BJ (cell line): ENCODE results near the gene KMO. TPM values are rescaled to one million over a fixed set of nuclear protein-coding genes. Genes with fewer than 3 reads are reported as not detected.

Experiments used
- CTCF ChIA-PET: fragments of 350-600 bp; formaldehyde crosslinking; extraction: SDS; loops from one replicate; lab custom pipeline; 2021; ENCODE audit warnings: antibody characterized with exemption, inconsistent platforms; lab: Yijun Ruan, JAX
- POLR2A ChIA-PET: fragments of 300-600 bp; sonication (Branson Sonifier 250); formaldehyde crosslinking; extraction: SDS; loops from one replicate; lab custom pipeline; 2021; ENCODE audit warnings: antibody characterized with exemption; lab: Charles Lee
- DNase-seq: peaks from one replicate; pipeline ENCODE4 v3.0.0-alpha.2; 2011; ENCODE audit warnings: low read depth
- H3K27me3 ChIP-seq: 2 replicates; pipeline ENCODE4 v1.6.0; 2011; ENCODE audit warnings: low read length; ENCODE audit not compliant: control insufficient read depth, insufficient read depth
- H3K36me3 ChIP-seq: 2 replicates; pipeline ENCODE4 v1.5.1; 2011; ENCODE audit warnings: low read length; ENCODE audit not compliant: control insufficient read depth, insufficient read depth
- H3K4me3 ChIP-seq: 2 replicates; pipeline ENCODE4 v1.5.1; 2011; ENCODE audit warnings: low read depth, mild to moderate bottlenecking, control low read depth, low read length
- polyA plus RNA-seq: library from polyadenylated mRNA; depleted of rRNA; stranded (reverse); fragments of >200 nt; gene quantifications from 2 replicates; pipeline ENCODE4 v1.2.3, GENCODE V29; 2011
- TF ChIP-seq, protein P1 (sequence below): IDR thresholded peaks from 2 replicates; pipeline ENCODE4 v1.5.1; 2011; ENCODE audit warnings: low read depth, mild to moderate bottlenecking, control low read depth, inconsistent platforms, low read length, moderate library complexity; ENCODE audit not compliant: insufficient read depth

KMO gene
- polyA plus RNA-seq, 1 experiment = not detected

DNA sequence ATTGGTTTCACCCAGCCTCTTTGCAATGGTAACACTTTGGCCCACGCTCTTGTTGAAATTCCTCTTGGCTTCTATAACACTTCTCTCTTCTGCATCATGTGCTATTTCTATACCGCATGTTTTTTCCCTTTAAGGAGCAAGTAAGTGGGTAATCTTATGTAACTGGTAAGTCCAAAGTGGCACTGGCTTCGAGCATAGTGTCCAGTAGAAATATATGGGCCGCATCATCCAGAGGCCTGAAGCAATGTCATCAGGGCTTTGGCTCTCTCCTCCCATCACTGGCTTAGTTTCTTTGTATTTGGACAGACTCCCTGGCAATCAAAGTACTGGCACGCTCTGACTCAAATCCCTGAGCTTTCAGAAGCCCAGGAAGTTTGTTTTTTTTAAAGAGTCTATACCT, 90.5 kb downstream of the KMO start:
- H3K36me3 ChIP-seq = no peaks in the 10 kb centered on the region
- ChIA-PET CTCF (interaction anchor here (1.1 to 1.2 kb wide), 2 partner anchors 12 to 225 kb away, joined by 3 read pairs; no protein-coding TSS in a partner anchor), POLR2A (no interaction called here)
- TF ChIP-seq, protein P1, sequence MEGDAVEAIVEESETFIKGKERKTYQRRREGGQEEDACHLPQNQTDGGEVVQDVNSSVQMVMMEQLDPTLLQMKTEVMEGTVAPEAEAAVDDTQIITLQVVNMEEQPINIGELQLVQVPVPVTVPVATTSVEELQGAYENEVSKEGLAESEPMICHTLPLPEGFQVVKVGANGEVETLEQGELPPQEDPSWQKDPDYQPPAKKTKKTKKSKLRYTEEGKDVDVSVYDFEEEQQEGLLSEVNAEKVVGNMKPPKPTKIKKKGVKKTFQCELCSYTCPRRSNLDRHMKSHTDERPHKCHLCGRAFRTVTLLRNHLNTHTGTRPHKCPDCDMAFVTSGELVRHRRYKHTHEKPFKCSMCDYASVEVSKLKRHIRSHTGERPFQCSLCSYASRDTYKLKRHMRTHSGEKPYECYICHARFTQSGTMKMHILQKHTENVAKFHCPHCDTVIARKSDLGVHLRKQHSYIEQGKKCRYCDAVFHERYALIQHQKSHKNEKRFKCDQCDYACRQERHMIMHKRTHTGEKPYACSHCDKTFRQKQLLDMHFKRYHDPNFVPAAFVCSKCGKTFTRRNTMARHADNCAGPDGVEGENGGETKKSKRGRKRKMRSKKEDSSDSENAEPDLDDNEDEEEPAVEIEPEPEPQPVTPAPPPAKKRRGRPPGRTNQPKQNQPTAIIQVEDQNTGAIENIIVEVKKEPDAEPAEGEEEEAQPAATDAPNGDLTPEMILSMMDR = no peak
- no peak overlapping the region for H3K4me3 ChIP-seq
- DNase-seq = no peak
- no peaks in the 10 kb centered on the region for H3K27me3 ChIP-seq

DNA sequence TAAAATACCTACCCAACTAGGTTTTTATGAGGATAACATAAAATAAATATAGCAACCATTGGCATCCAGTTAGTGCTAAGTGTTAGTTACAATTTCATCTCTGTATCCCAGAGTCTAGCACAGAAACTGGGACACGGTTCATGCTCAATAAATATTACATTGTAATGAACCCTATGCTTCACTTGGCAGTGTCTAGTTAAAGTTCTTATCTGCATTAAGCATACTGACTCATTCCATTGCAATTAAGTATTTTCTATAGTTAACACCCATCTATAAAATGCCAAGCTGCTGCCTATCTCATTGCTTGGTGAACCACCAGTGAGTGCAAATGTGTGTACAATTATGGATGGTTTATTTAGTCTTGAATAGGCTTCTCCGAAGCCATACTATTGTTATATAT, 92.8 kb downstream of the KMO start:
- Histone ChIP-seq H3K36me3 (no peaks in the 10 kb centered on the region), H3K4me3 (no peak overlapping the region), H3K27me3 (no peaks in the 10 kb centered on the region)
- TF ChIP-seq, protein P1 = no peak
- ChIA-PET POLR2A (no interaction called here), CTCF (interaction anchor here (0.6 kb wide), 1 partner anchor 44 kb away, joined by 5 read pairs; no protein-coding TSS in a partner anchor)
- DNase-seq = no peak

DNA sequence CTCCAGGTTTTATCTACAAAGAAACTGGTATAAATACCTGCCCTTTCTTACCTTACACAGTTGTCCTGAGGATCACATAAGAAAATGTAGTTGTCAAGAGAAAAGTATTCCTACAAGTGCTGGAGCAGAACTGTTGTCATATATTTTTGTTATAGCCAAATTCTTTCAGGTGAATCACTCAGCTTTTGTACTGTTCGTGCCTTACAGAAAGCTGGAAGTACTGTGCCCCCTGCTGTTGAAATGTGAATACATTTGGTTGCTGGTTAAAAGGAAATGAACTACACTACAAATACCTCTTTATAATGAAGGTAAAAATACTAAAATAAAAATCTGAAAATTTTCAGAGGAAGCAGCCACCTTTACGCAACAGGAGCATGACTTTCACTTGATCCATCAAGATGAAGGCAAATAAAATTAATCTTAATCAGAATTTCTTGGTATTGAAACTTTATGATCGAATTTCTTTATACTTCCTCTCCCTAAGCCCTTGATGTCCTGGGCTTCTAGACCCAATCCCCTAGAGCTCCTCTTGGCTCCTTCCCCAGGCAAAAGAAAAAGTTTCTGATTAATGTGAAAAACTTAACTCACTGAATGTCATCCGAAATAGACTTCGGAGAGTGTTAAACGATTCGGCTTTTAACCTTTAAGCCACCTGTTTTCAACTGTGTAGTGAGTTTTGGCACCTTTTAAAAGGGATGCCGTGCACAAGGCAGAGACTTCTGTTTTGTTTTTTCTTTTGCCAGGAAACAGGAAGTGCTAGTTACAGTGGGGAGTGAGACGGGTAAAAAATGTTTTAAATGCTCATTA, 95.5 kb downstream of the KMO start:
- ChIA-PET POLR2A (no interaction called here), CTCF (interaction anchor here (0.7 to 2.9 kb wide), 11 partner anchors 10 to 371 kb away, joined by 3 to 24 read pairs (median 4); partner anchors contain the start of gene KMO)
- no peak overlapping the region for H3K4me3 ChIP-seq
- no peaks in the 10 kb centered on the region for H3K27me3 ChIP-seq
- no peak for DNase-seq
- H3K36me3 ChIP-seq = no peaks in the 10 kb centered on the region
- TF ChIP-seq, protein P1 = peak; percentile 71

DNA sequence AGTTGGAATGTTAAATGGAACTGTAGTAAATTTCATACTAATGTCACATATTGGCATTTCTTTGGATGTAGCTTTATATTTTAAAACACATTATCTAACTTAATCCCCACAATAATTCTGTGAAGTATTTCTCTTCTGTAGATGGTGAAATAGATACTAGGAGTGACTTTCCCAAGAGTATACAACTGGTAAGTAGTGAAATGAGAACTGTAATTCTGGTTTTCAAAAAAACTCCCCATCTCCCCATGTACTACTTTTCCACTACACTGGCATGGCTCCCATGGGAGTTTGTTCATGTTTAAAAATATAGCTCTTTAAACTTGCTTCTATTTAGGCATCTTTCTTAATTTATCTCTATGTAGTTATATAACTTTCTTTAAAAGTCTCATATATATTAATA, 97.8 kb downstream of the KMO start:
- no peaks in the 10 kb centered on the region for H3K36me3 ChIP-seq
- H3K27me3 ChIP-seq = no peaks in the 10 kb centered on the region
- ChIA-PET POLR2A (no interaction called here), CTCF (interaction anchor here (0.7 to 1.0 kb wide), 2 partner anchors 19 to 100 kb away, joined by 3 read pairs; no protein-coding TSS in a partner anchor)
- no peak for DNase-seq
- TF ChIP-seq, protein P1 = no peak
- no peak overlapping the region for H3K4me3 ChIP-seq

DNA sequence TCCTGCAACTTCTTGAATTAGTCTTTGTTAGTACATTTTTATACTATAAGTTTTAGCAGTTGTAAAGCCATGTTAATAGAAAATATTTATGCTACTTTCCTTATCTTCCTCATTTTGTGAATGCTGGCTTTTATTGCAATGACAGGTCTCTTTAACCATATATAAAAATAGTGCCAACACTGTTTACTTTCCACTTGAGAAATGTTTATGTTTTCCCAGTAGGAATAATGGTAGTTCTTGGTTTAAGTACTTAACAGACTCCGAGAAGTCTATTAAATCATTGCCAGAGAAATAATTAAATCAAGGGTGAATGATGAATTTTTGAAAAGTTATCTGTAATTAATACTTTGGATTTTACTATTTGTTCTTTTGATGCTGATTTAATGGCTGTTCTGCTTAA, 98.3 kb downstream of the KMO start:
- H3K27me3 ChIP-seq = no peaks in the 10 kb centered on the region
- ChIA-PET POLR2A (no interaction called here), CTCF (no interaction called here)
- no peak overlapping the region for H3K4me3 ChIP-seq
- no peak for DNase-seq
- H3K36me3 ChIP-seq = peaks cover 1% of the 10 kb centered on the region; the same call in 1 of the 2 replicates
- TF ChIP-seq, protein P1 = no peak
